ENCODE measurements around the gene NEK8.
A peak's percentile ranks its signal among the peaks of the same experiment; 100 is the strongest.

The NEK8 gene

DNA sequence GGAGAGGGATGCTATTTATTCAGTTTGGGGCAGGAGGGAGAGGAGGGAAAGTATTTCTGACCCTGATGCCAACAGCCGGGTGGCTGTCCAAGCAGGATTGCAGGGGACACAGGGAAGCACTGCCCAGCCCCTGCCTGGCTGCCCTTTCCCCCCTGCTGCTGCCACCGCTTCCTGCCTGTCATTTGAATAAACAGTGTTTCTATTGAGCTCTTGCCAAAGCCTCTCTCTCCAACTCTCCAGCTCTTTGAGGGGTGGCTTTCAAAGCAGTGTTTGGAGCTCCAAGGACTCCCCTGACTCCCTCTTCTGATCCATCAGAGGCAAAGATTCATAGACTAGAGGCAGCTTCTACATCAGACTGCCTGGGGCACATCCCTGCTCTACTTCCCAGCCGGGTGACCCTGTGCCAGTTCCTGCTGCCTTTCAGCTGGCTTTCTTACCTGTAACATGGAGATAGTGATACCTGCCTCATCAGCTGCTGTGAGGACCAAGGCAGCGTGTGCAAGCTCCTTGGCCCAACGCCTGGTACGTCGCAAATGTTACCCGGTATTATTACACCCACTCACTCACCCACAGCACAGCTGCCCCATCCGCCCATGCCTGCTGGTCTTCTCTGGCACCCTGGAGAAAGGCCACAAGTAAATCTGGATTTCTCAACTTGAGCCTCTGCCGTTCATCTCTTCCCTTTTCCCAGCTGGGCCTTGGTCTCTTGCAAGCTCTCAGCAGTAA is 26.4 kb upstream of the NEK8 start:
- Histone ChIP-seq H3K36me3 (ENCODE audit: insufficient read depth, low read depth, low read length) (peaks cover 83% of the 10 kb centered on the region), H3K4me1 (ENCODE audit: insufficient read depth, low read length) (0 out of 2 replicates have a peak, but pooled peaks cover 3% of the 10 kb centered on the region), H3K9me3 (ENCODE audit: insufficient read depth, low read depth, low read length) (no peaks in the 10 kb centered on the region), H3K27ac (ENCODE audit: low read length) (no peak overlapping the region), H3K9ac (ENCODE audit: low read depth, low read length) (no peak overlapping the region), H3K4me3 (ENCODE audit: low read length) (no peak overlapping the region), H3K27me3 (ENCODE audit: insufficient read depth, low read length) (no peaks in the 10 kb centered on the region)

DNA sequence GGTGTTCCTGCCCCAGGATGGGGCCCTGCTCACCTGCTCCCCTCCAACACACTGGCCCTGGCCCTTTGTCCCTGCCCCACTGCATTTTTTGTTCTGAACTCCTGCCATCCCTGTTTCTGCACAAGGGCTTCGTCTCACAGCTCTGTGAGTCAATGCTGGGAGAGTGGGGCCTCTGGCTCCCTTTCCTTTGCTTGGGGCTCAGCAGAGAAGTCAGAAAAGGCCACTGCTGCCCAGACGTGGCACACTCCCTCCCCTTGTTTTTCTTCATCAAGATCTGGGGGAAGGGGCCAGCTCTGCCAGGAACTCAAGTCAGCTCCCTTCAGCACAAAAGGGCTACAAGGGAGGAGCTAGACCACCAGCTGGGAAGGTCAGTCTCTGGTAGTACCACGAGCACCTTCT is 25.8 kb upstream of the NEK8 start:
- H3K27me3 ChIP-seq (ENCODE audit: insufficient read depth, low read length), result no peaks in the 10 kb centered on the region
- H3K9me3 ChIP-seq (ENCODE audit: insufficient read depth, low read depth, low read length), result no peaks in the 10 kb centered on the region
- H3K4me3 ChIP-seq (ENCODE audit: low read length), result no peak overlapping the region
- no peak overlapping the region for H3K27ac ChIP-seq (ENCODE audit: low read length)
- H3K36me3 ChIP-seq (ENCODE audit: insufficient read depth, low read depth, low read length), result peaks cover 77% of the 10 kb centered on the region
- 0 out of 2 replicates have a peak, but pooled peaks cover 4% of the 10 kb centered on the region for H3K4me1 ChIP-seq (ENCODE audit: insufficient read depth, low read length)
- no peak overlapping the region for H3K9ac ChIP-seq (ENCODE audit: low read depth, low read length)

- Histone ChIP-seq H3K27ac (ENCODE audit: low read length) (no peak overlapping the region), H3K9me3 (ENCODE audit: insufficient read depth, low read depth, low read length) (no peaks in the 10 kb centered on the region), H3K9ac (ENCODE audit: low read depth, low read length) (no peak overlapping the region; the same call in 1 of the 2 replicates), H3K4me1 (ENCODE audit: insufficient read depth, low read length) (0 out of 2 replicates have a peak, but pooled peaks cover 4% of the 10 kb centered on the region), H3K36me3 (ENCODE audit: insufficient read depth, low read depth, low read length) (peaks cover 68% of the 10 kb centered on the region), H3K4me3 (ENCODE audit: low read length) (no peak overlapping the region), H3K27me3 (ENCODE audit: insufficient read depth, low read length) (no peaks in the 10 kb centered on the region)
Measured at GRCh38 chr17:28703552-28704218, 24.9 kb upstream of the NEK8 start.

GRCh38 chr17:28704219-28704858 is 24.2 kb upstream of the NEK8 start:
- Histone ChIP-seq H3K4me1 (ENCODE audit: insufficient read depth, low read length) (0 out of 2 replicates have a peak, but pooled peaks cover 4% of the 10 kb centered on the region), H3K27me3 (ENCODE audit: insufficient read depth, low read length) (no peaks in the 10 kb centered on the region), H3K4me3 (ENCODE audit: low read length) (no peak overlapping the region), H3K27ac (ENCODE audit: low read length) (no peak overlapping the region), H3K9me3 (ENCODE audit: insufficient read depth, low read depth, low read length) (no peaks in the 10 kb centered on the region), H3K9ac (ENCODE audit: low read depth, low read length) (no peak overlapping the region; the same call in 1 of the 2 replicates), H3K36me3 (ENCODE audit: insufficient read depth, low read depth, low read length) (peaks cover 61% of the 10 kb centered on the region)

- peaks cover 4% of the 10 kb centered on the region; the same call in 1 of the 2 replicates for H3K4me1 ChIP-seq (ENCODE audit: insufficient read depth, low read length)
- H3K27me3 ChIP-seq (ENCODE audit: insufficient read depth, low read length), result no peaks in the 10 kb centered on the region
- H3K9me3 ChIP-seq (ENCODE audit: insufficient read depth, low read depth, low read length), result no peaks in the 10 kb centered on the region
- H3K27ac ChIP-seq (ENCODE audit: low read length), result no peak overlapping the region
- peaks cover 53% of the 10 kb centered on the region for H3K36me3 ChIP-seq (ENCODE audit: insufficient read depth, low read depth, low read length)
- no peak overlapping the region for H3K9ac ChIP-seq (ENCODE audit: low read depth, low read length)
- no peak overlapping the region for H3K4me3 ChIP-seq (ENCODE audit: low read length)
Measured at GRCh38 chr17:28705074-28705659, 23.4 kb upstream of the NEK8 start.

GRCh38 chr17:28705728-28706334 is 22.8 kb upstream of the NEK8 start:
- H3K4me3 ChIP-seq (ENCODE audit: low read length), result no peak overlapping the region
- no peaks in the 10 kb centered on the region for H3K27me3 ChIP-seq (ENCODE audit: insufficient read depth, low read length)
- peaks cover 4% of the 10 kb centered on the region; the same call in 1 of the 2 replicates for H3K4me1 ChIP-seq (ENCODE audit: insufficient read depth, low read length)
- peaks cover 46% of the 10 kb centered on the region for H3K36me3 ChIP-seq (ENCODE audit: insufficient read depth, low read depth, low read length)
- H3K27ac ChIP-seq (ENCODE audit: low read length), result no peak overlapping the region
- no peaks in the 10 kb centered on the region for H3K9me3 ChIP-seq (ENCODE audit: insufficient read depth, low read depth, low read length)
- H3K9ac ChIP-seq (ENCODE audit: low read depth, low read length), result no peak overlapping the region

GRCh38 chr17:28706471-28707338 is 21.9 kb upstream of the NEK8 start:
- no peak overlapping the region for H3K9ac ChIP-seq (ENCODE audit: low read depth, low read length)
- no peak overlapping the region for H3K27ac ChIP-seq (ENCODE audit: low read length)
- H3K36me3 ChIP-seq (ENCODE audit: insufficient read depth, low read depth, low read length), result peaks cover 38% of the 10 kb centered on the region
- peaks cover 4% of the 10 kb centered on the region; the same call in 1 of the 2 replicates for H3K4me1 ChIP-seq (ENCODE audit: insufficient read depth, low read length)
- H3K4me3 ChIP-seq (ENCODE audit: low read length), result no peak overlapping the region
- H3K27me3 ChIP-seq (ENCODE audit: insufficient read depth, low read length), result no peaks in the 10 kb centered on the region
- H3K9me3 ChIP-seq (ENCODE audit: insufficient read depth, low read depth, low read length), result no peaks in the 10 kb centered on the region

DNA sequence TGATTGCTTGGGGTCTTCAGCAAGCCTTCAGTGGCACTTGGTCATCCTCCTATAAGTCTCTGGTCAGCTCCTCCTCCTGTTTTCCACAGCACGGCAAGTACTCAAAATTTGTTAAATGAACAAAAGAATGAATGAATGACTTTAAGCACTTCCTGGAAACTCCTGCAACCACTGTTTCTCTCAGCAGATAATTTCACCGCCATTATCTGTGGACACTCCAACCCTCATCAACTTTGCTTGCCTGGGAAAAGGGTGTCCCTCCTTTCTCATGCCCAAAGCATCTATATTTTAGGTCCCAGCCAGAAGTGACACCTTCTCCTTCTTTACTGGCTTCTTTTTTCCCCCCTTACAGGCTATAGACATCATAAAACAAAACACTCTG is 21.3 kb upstream of the NEK8 start:
- Histone ChIP-seq H3K36me3 (ENCODE audit: insufficient read depth, low read depth, low read length) (peaks cover 31% of the 10 kb centered on the region), H3K27me3 (ENCODE audit: insufficient read depth, low read length) (no peaks in the 10 kb centered on the region), H3K4me3 (ENCODE audit: low read length) (no peak overlapping the region), H3K9me3 (ENCODE audit: insufficient read depth, low read depth, low read length) (no peaks in the 10 kb centered on the region), H3K27ac (ENCODE audit: low read length) (no peak overlapping the region), H3K4me1 (ENCODE audit: insufficient read depth, low read length) (peaks cover 5% of the 10 kb centered on the region; the same call in 1 of the 2 replicates), H3K9ac (ENCODE audit: low read depth, low read length) (no peak overlapping the region)

DNA sequence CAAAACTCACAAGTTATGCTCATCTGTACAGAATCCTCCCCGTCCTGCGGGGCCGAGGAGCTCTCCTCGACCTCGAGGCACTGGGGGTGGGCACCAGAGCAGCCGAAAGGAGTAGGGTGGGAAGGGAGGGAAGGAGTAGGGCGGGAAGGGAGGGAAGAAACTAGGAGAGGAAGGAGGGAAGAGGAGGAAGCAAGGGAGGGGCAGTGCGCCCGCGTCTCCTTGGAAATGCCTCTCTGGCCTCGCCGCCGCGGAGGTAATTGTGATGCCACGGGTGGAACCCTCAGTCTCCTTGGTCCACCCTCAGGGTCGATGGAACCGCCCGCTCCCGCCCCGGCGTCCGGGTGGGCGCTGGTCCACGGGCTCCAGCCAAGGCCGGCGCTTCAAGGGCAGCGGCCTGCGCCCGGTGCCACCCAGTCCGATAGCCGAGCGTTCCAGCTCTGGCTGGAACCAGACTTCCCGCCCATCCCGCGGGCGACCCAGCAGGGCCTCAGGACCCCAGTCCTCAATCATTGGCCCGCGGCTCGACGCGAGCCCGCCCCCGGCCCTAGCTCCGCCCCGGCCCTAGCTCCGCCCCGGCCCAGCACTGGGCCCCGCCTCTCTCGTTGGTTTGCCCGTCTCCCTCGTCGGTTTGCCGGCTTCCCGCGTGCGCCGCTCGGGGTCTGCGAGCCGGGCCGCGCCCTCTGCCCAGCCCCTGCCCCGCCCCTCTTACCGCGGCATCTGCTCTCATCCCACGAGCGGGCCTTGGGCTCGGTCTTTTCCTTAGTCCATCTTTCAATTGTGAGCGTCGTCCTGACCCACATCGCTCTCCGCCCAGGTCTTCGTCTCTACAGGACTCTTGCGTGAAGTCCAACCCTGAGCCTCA is 17.5 kb upstream of the NEK8 start:
- Histone ChIP-seq H3K9ac (ENCODE audit: low read depth, low read length) (peak overlapping the region; percentile 99), H3K9me3 (ENCODE audit: insufficient read depth, low read depth, low read length) (no peaks in the 10 kb centered on the region), H3K27me3 (ENCODE audit: insufficient read depth, low read length) (no peaks in the 10 kb centered on the region), H3K4me1 (ENCODE audit: insufficient read depth, low read length) (peaks cover 17% of the 10 kb centered on the region), H3K36me3 (ENCODE audit: insufficient read depth, low read depth, low read length) (peaks cover 34% of the 10 kb centered on the region), H3K4me3 (ENCODE audit: low read length) (peak overlapping the region; percentile 94), H3K27ac (ENCODE audit: low read length) (peak overlapping the region; percentile 95)

- H3K36me3 ChIP-seq (ENCODE audit: insufficient read depth, low read depth, low read length), result peaks cover 31% of the 10 kb centered on the region
- peaks cover 21% of the 10 kb centered on the region for H3K4me1 ChIP-seq (ENCODE audit: insufficient read depth, low read length)
- H3K27ac ChIP-seq (ENCODE audit: low read length), result peak within 1 kb of the TSS; percentile 95
- no peaks in the 10 kb centered on the region for H3K9me3 ChIP-seq (ENCODE audit: insufficient read depth, low read depth, low read length)
- H3K9ac ChIP-seq (ENCODE audit: low read depth, low read length), result peak within 1 kb of the TSS; percentile 99
- H3K4me3 ChIP-seq (ENCODE audit: low read length), result peak within 1 kb of the TSS; percentile 94
- no peaks in the 10 kb centered on the region for H3K27me3 ChIP-seq (ENCODE audit: insufficient read depth, low read length)
Measured at GRCh38 chr17:28711723-28712031, 16.9 kb upstream of the NEK8 start, which contains the start of gene PROCA1. TSS of gene PROCA1 (minus strand) at chr17:28711888. CDS start at chr17:28711660, 228 bp downstream.
